Tibial nerve (tissue), 3 donors: ENCODE measurements around the gene LRRC27.

Experiments used
- EP300 ChIP-seq, 2 donors: sonication (generic); formaldehyde crosslinking; IDR thresholded peaks; one replicate each; pipeline ENCODE4 v1.6.1; 2017; ENCODE audit warnings: antibody characterized with exemption in 2 of 2, mild to moderate bottlenecking in 1 of 2
- POLR2A ChIP-seq, 2 donors: fragments of 450-650 bp; IDR thresholded peaks; one replicate each; pipeline ENCODE4 v1.6.1; 2017; ENCODE audit warnings: antibody characterized with exemption in 2 of 2, mild to moderate bottlenecking in 2 of 2, moderate library complexity in 2 of 2

GRCh38 chr10:132350391-132350790 is 18.4 kb downstream of the LRRC27 start:
- no peak for TF ChIP-seq EP300 (IDR thresholded peaks at IDR 0.05)
- no peak for TF ChIP-seq POLR2A (IDR thresholded peaks at IDR 0.05)
